Esophagus squamous epithelium (tissue), 4 donors: ENCODE data around the gene STARD8.

Experiments used
- POLR2A ChIP-seq, 4 donors: fragments of 450-650 bp; IDR thresholded peaks; one replicate each; pipeline ENCODE4 v1.6.1; 2017; ENCODE audit warnings: antibody characterized with exemption in 4 of 4, mild to moderate bottlenecking in 4 of 4, moderate library complexity in 3 of 4
- TF ChIP-seq, protein P1 (sequence below), 6 experiments: fragments of 450-650 bp in 4 of 6; fragments of 200-600 bp in 2 of 6; sonication (generic) in 2 of 6; IDR thresholded peaks; one replicate each; pipeline ENCODE4 v1.5.1; 2016 to 2019; ENCODE audit warnings: antibody characterized with exemption in 6 of 6, mild to moderate bottlenecking in 4 of 6, moderate library complexity in 4 of 6

DNA sequence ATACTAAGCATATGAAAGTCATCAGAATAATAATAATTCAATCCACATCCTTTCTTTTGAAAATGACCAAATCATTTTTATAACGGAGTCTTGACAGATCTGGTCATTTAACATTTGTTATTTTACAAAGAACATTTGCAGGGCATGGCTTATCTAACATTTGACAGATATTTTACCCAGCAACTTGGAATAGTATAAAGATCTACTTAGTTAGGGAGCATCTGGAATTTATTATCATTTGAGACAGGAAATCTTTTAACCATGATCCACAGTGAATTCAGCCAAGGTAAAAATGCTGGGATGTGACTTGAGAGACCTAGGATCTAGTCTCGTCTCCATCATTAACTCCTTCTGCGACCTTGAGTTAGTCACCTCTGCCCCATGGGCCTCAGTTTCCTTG, 22.4 kb downstream of the STARD8 start:
- TF ChIP-seq, protein P1, sequence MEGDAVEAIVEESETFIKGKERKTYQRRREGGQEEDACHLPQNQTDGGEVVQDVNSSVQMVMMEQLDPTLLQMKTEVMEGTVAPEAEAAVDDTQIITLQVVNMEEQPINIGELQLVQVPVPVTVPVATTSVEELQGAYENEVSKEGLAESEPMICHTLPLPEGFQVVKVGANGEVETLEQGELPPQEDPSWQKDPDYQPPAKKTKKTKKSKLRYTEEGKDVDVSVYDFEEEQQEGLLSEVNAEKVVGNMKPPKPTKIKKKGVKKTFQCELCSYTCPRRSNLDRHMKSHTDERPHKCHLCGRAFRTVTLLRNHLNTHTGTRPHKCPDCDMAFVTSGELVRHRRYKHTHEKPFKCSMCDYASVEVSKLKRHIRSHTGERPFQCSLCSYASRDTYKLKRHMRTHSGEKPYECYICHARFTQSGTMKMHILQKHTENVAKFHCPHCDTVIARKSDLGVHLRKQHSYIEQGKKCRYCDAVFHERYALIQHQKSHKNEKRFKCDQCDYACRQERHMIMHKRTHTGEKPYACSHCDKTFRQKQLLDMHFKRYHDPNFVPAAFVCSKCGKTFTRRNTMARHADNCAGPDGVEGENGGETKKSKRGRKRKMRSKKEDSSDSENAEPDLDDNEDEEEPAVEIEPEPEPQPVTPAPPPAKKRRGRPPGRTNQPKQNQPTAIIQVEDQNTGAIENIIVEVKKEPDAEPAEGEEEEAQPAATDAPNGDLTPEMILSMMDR (IDR thresholded peaks at IDR 0.05), result no peak
- TF ChIP-seq POLR2A (IDR thresholded peaks at IDR 0.05), result no peak
